ENCODE results near the gene MAGT1.

MAGT1 gene

GRCh38 chrX:77820091-77820727 is 75.0 kb downstream of the MAGT1 start:
- H3K4me3 ChIP-seq (ENCODE audit: low read depth, low read length) = no peak overlapping the region
- TF ChIP-seq, protein P1, sequence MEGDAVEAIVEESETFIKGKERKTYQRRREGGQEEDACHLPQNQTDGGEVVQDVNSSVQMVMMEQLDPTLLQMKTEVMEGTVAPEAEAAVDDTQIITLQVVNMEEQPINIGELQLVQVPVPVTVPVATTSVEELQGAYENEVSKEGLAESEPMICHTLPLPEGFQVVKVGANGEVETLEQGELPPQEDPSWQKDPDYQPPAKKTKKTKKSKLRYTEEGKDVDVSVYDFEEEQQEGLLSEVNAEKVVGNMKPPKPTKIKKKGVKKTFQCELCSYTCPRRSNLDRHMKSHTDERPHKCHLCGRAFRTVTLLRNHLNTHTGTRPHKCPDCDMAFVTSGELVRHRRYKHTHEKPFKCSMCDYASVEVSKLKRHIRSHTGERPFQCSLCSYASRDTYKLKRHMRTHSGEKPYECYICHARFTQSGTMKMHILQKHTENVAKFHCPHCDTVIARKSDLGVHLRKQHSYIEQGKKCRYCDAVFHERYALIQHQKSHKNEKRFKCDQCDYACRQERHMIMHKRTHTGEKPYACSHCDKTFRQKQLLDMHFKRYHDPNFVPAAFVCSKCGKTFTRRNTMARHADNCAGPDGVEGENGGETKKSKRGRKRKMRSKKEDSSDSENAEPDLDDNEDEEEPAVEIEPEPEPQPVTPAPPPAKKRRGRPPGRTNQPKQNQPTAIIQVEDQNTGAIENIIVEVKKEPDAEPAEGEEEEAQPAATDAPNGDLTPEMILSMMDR (IDR thresholded peaks at IDR 0.05; ENCODE audit: low read depth, low read length) = no peak
- in situ Hi-C loops (cut with HindIII; ENCODE audit: low sequenced_read_pairs) = no loop called here
- DNase-seq (ENCODE audit: low read depth, low spot score) = no peak

DNA sequence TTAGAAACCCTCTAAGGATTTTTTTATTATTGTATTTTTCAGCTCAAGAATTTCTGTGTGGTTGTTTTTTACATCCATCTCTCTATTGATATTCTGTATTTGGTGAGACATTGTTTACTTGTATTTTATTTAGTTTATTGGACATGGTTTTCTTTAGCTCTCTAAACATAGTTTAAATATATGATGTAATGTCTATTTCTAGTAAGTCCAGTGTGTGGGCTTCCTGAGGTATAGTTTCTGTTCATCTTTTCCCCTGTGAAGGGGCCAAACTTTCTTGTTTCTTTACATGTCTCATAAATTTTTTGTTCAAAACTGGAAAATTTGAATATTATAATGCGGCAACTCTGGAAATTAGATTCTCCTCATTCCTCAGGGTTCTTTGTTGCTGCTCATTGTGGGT is 81.0 kb downstream of the MAGT1 start:
- in situ Hi-C loops (cut with HindIII; ENCODE audit: low sequenced_read_pairs) = no loop called here
- no peak overlapping the region for H3K4me3 ChIP-seq (ENCODE audit: low read depth, low read length)
- no peak for DNase-seq (ENCODE audit: low read depth, low spot score)
- TF ChIP-seq, protein P1 (IDR thresholded peaks at IDR 0.05; ENCODE audit: low read depth, low read length) = no peak

GRCh38 chrX:77802201-77802600 is 93.0 kb downstream of the MAGT1 start:
- DNase-seq (ENCODE audit: low read depth, low spot score) = no peak
- H3K4me3 ChIP-seq (ENCODE audit: low read depth, low read length) = no peak overlapping the region
- in situ Hi-C loops (cut with HindIII; ENCODE audit: low sequenced_read_pairs) = no loop called here
- TF ChIP-seq, protein P1 (IDR thresholded peaks at IDR 0.05; ENCODE audit: low read depth, low read length) = no peak

DNA sequence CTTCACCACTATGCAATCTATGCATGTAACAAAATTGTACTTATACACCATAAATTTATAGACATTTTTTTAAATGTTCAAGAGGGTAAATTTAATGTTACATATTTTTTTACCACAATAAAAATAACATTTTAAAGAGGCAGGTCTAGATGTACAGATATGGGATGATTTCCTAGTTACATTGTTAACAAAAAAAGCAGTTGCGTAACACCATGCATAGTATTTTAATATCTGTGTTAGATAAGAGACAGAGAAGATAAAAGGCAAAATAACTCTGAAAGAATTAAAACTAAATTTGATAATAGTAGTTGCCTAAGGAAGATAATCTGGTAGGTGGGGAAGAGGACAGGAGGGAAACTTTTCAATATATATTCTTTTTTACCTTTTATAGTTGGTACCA is 100.1 kb downstream of the MAGT1 start:
- TF ChIP-seq, protein P1 (IDR thresholded peaks at IDR 0.05; ENCODE audit: low read depth, low read length) = no peak
- H3K4me3 ChIP-seq (ENCODE audit: low read depth, low read length) = no peak overlapping the region
- in situ Hi-C loops (cut with HindIII; ENCODE audit: low sequenced_read_pairs) = no loop called here
- DNase-seq (ENCODE audit: low read depth, low spot score) = no peak

DNA sequence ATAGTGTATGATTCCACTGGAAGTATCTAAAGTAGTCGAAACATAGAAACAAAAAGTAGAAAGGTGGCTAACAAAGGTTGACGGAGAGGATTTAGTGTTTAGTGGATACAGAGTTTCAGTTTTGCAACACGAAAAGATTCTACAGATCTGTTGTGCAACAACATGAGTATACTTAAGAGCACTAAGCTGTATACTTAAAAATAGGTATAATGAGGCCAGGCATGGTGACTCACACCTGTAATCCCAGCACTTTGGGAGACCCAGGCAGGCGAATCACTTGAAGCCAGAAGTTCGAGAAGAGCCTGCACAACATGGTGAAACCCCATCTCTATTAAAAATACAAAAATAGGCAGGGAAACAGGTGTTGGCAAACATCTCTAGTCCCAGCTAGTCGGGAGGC is 101.3 kb downstream of the MAGT1 start:
- no peak for DNase-seq (ENCODE audit: low read depth, low spot score)
- TF ChIP-seq, protein P1 (IDR thresholded peaks at IDR 0.05; ENCODE audit: low read depth, low read length) = no peak
- in situ Hi-C loops (cut with HindIII; ENCODE audit: low sequenced_read_pairs) = no loop called here
- no peak overlapping the region for H3K4me3 ChIP-seq (ENCODE audit: low read depth, low read length)

GRCh38 chrX:77788050-77788449 is 107.2 kb downstream of the MAGT1 start:
- TF ChIP-seq, protein P1 (IDR thresholded peaks at IDR 0.05; ENCODE audit: low read depth, low read length) = no peak
- DNase-seq (ENCODE audit: low read depth, low spot score) = no peak
- H3K4me3 ChIP-seq (ENCODE audit: low read depth, low read length) = no peak overlapping the region
- in situ Hi-C loops (cut with HindIII; ENCODE audit: low sequenced_read_pairs) = no loop called here

GRCh38 chrX:77786365-77786680 is 108.9 kb downstream of the MAGT1 start:
- TF ChIP-seq, protein P1 (IDR thresholded peaks at IDR 0.05; ENCODE audit: low read depth, low read length) = no peak
- in situ Hi-C loops (cut with HindIII; ENCODE audit: low sequenced_read_pairs) = no loop called here
- no peak for DNase-seq (ENCODE audit: low read depth, low spot score)
- H3K4me3 ChIP-seq (ENCODE audit: low read depth, low read length) = peak overlapping the region; percentile 77

Data from astrocyte of the spinal cord (primary cell).